ENCODE results near the gene CYP46A1. TPM values are rescaled to one million over a fixed set of nuclear protein-coding genes. Genes with fewer than 3 reads are reported as not detected.

The CYP46A1 gene
- total RNA-seq, 4 donors from 2014 or later: 0.94 to 2.4 (median 0.95) TPM

- TF ChIP-seq CTCF (IDR thresholded peaks at IDR 0.05): no peak
- DNase-seq (ENCODE audit: low spot score) (no peak), ATAC-seq (ENCODE audit: low FRiP score) (no peak)
These were observed 68.5 kb downstream of the CYP46A1 start for GRCh38 chr14:99752486-99753121.

GRCh38 chr14:99753225-99754140 is 69.4 kb downstream of the CYP46A1 start:
- DNase-seq (ENCODE audit: low spot score) (no peak), ATAC-seq (ENCODE audit: low FRiP score) (no peak)
- TF ChIP-seq CTCF (IDR thresholded peaks at IDR 0.05): no peak

GRCh38 chr14:99754141-99755067 is 70.3 kb downstream of the CYP46A1 start:
- TF ChIP-seq CTCF (IDR thresholded peaks at IDR 0.05): no peak
- DNase-seq (ENCODE audit: low spot score) (no peak), ATAC-seq (ENCODE audit: low FRiP score) (no peak)

- TF ChIP-seq CTCF (IDR thresholded peaks at IDR 0.05): no peak
- DNase-seq (ENCODE audit: low spot score) (no peak), ATAC-seq (ENCODE audit: low FRiP score) (no peak)
These were observed 70.9 kb downstream of the CYP46A1 start for GRCh38 chr14:99755068-99755405.

- no peak for TF ChIP-seq CTCF (IDR thresholded peaks at IDR 0.05)
- peak; percentile 85 for ATAC-seq (ENCODE audit: low FRiP score)
- DNase-seq (ENCODE audit: low spot score): peak; percentile 80
These were observed 71.8 kb downstream of the CYP46A1 start for GRCh38 chr14:99755629-99756603.

- no peak for DNase-seq (ENCODE audit: low spot score)
- TF ChIP-seq CTCF (IDR thresholded peaks at IDR 0.05): no peak
- ATAC-seq (ENCODE audit: low FRiP score): no peak
These were observed 72.7 kb downstream of the CYP46A1 start for GRCh38 chr14:99756796-99757195.

Measured in omental fat pad (tissue), 4 donors.